Epithelial cell of esophagus (primary cell): ENCODE measurements around the gene DLEC1.
"Not testable (repeated sequence)": the region's sequence is repeated elsewhere in the genome, so short reads cannot be mapped to it uniquely, and the experiment has no call there.

ENCODE experiments used
- DNase-seq: peaks from one replicate; pipeline ENCODE4 v3.0.0; 2010; ENCODE audit warnings: low read depth
- H3K4me3 ChIP-seq: 2 replicates; pipeline ENCODE4 v1.5.1; 2011; ENCODE audit warnings: mild to moderate bottlenecking, low read length, control low read depth
- CTCF ChIP-seq: IDR thresholded peaks from 2 replicates; pipeline ENCODE4 v1.5.1; 2011; ENCODE audit warnings: low read depth, mild to moderate bottlenecking, low read length, control low read depth, inconsistent platforms; ENCODE audit not compliant: insufficient read depth; ENCODE audit errors: missing control alignments

Gene DLEC1

DNA sequence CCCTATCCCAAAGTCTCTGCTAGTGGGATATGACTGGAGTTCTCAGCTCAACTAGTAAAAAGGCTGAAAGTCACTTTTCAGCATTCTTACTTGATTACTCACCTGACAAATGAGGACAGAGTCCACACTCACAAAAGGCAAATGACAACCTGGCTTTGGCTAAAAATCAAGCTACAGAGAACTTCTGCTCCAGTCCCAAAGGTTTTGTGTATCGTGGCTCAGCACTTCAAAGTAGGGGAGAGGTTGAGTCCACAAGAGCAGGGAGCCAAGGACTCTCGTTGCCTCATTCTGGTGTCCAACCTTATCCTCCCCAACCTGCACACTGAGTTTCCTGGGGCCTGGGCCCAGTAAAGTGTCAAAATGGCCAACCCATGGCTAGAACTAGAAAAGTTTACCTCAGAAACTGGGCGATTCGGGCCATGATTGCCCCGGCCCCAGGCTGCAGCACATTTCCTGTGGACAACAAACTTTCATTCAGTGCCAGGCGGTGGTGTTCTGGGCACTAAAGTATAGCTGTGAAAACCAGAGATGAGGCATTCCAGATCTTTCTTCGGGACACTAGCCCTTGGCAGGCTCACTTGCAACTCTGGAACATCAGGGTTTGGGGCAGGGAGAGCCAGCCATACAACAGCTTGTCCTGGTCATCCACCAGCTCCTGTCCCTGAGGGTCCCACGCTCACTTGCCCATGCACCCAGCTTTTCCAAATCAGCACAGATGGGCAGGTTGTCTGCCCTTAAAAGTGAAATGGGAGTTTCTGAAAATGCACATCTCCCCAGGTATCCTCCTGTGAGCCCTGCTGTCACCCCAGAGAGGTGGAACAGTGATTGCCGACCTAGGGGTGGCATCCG, 94.8 kb downstream of the DLEC1 start:
- no peak overlapping the region for H3K4me3 ChIP-seq
- no peak for TF ChIP-seq CTCF
- DNase-seq = peak; percentile 70

DNA sequence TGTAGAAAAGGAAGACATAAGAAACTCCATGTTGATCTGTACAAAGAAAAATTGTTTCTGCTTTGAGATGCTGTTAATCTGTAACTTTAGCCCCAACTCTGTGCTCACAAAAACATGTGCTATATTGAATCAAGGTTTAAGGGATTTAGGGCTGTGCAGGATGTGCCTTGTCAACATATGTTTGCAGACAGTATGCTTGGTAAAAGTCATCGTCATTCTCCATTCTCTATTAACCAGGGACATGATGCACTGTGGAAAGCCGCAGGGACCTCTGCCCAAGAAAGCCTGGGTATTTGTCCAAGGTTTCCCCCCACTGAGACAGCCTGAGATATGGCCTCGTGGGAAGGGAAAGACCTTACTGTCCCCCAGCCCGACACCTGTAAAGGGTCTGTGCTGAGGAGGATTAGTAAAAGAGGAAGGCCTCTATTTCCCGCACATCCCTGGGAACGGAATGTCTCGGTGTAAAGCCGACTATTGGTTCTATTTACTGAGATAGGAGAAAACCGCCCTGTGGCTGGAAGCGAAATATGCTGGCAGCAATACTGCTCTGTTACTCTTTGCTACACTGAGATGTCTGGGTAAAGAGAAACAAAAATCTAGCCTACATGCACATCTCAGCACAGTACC, 95.6 kb downstream of the DLEC1 start:
- H3K4me3 ChIP-seq, DNase-seq: not testable (repeated sequence)

- peak overlapping the region; percentile 82 for H3K4me3 ChIP-seq
- not testable (repeated sequence) for DNase-seq
These were observed 96.7 kb downstream of the DLEC1 start for GRCh38 chr3:38135621-38136277.

DNA sequence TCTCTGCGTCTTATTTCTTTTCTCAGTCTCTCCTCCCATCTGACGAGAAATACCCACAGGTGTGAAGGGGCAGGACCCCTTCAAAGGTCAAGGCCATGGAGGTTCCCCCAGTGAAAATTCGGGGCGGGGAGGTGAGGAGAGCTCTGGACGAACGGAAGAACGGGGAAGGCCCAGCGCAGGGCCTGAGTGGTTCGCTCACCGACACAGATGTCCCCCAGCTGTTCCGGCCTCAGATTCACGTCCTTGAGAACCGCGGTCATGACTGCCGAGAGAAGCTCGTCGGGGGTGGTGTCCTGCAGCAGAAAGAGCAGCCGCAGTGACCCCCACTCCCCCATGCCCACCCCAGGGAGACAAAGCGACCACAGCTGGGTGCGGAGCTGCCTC, 97.4 kb downstream of the DLEC1 start:
- no peak for DNase-seq
- peak overlapping the region; percentile 82 for H3K4me3 ChIP-seq
- TF ChIP-seq CTCF = no peak

DNA sequence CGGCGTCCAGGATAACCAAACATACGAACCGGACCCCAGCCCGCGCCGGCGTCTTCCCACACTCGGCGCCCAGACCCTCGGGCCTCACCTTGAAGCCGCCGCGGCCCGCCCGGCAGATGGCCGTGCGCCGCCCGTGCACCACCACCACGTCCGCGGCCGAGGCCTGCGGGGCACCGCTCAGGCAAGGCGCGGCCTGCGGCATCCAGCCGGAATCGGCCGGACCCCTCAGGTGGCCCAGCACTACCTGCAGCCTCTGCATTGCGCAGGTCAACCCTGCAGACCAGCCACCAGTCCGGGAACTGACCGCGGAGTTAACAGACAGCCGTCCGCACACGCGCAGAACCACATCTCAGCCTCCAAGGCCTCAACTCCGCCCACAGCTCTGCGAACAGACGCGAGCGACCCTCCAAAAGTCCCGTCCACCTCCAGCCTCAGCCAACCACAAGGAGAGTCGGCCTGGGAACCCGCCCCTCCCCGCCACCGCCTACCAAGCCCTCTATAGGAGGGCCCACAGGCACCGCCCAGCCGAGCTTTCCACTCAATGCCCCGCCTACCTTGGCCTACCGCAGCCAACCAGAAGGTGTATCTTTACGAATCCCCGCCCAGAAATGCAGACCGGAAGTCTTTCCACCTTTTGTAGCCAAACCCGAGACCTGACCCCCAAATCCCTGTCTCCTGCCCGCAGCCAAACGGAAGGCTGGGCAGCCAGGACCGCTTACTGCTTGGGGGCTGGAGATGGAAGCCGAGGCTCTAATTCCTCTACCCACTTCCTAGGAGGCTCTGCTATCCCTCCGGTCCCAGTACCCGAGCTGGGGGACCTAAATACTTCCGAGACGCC, 98.0 kb downstream of the DLEC1 start, which contains the start of gene ACAA1:
TSS of gene ACAA1 (minus strand) at position 351 of the 838 bp plus-strand sequence. CDS start at position 259, 92 bp downstream.
- H3K4me3 ChIP-seq = peak within 1 kb of the TSS; percentile 82
- DNase-seq = peak; percentile 100
- no peak for TF ChIP-seq CTCF

DNA sequence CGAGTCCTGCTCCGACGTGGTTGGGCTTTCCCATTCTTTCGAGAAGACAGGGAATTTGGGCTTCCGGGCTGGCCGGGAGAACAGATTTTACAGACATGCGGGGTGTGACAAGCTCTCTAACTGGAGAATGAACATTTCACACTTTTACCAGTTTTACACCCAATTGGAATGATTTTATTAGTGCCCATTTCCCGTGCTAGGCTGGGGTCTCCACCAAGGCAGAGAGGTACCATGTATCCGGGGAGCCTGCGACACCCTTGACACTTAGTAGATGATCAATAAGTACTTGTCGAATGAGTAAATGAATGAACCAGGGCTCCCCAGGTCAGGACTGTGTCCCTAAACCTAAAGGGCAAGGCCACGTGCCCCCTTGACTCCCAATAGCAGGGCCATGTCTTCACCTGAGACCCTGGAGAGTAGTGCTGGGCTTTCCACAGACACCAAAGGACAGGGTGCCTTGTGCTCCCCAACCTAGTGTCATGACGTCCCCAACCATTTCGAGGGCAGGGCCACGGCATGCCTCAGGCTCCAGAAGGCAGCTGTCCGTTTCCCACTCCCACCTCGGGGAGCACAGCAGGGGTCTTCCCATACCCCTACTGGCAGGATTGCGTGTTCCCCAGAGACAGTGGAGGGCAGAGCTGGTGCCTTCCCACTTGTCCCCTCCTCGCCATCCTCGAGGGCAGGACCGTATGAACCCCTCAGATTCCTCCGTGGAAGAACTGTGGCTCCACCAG, 98.8 kb downstream of the DLEC1 start:
- no peak for DNase-seq
- no peak for TF ChIP-seq CTCF
- H3K4me3 ChIP-seq = peak overlapping the region; percentile 82
